GM18873 (cell line): ENCODE data around the gene B9D2.
A peak's percentile ranks its signal among the peaks of the same experiment; 100 is the strongest.
"Not testable (repeated sequence)": the region's sequence is repeated elsewhere in the genome, so short reads cannot be mapped to it uniquely, and the experiment has no call there.

Experiments
- ATAC-seq: cut with Tn5 transposase; IDR thresholded peaks from one replicate; pipeline ENCODE4 v1.9.1; 2021; ENCODE audit warnings: mild to moderate bottlenecking, moderate library complexity, moderate number of reproducible peaks; ENCODE audit not compliant: unreplicated experiment, low FRiP score

B9D2 gene, protein sequence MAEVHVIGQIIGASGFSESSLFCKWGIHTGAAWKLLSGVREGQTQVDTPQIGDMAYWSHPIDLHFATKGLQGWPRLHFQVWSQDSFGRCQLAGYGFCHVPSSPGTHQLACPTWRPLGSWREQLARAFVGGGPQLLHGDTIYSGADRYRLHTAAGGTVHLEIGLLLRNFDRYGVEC

DNA sequence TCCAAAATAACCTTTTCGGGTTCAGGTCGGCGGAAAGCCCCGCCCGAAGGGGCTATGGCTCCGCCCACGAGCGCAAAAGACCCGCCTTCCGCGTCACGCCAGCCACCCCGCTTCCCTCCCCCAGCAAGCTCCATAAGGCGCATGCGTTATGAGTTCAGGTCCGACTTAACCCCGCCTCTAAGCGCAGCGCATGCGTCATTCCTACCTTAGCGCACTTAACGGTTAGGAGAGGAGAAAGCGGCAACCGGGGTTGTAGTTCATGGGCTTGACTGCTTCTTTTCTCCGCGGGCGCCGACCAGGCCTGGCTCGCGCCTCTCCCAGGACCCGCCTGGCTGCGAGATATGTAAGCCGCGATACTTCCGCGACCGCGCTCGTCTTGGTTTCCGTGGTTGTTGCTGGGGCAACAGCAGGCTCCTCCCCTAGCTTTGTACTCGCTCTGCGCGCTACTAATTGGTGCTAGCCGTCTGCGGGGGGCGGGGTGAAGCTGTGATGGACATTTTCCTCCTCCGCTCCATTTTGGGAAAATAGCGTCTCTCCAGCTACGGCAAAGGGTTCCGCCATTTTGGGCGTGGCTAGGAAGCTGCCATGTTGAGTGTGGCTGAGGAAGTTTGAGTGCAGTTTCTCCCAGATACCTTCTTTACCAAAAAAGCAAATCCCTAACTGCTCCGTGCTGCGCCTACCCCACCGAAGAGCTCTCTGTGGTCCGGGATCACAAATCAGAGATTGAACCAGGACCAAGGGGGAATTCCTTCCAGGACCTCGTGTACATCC lies at the start of gene B9D2:
B9D2 (minus strand) TSS at position 397 of the 771 bp plus-strand sequence. CDS start 630 bp downstream, outside the sequence.
- ATAC-seq, result peak; percentile 75

DNA sequence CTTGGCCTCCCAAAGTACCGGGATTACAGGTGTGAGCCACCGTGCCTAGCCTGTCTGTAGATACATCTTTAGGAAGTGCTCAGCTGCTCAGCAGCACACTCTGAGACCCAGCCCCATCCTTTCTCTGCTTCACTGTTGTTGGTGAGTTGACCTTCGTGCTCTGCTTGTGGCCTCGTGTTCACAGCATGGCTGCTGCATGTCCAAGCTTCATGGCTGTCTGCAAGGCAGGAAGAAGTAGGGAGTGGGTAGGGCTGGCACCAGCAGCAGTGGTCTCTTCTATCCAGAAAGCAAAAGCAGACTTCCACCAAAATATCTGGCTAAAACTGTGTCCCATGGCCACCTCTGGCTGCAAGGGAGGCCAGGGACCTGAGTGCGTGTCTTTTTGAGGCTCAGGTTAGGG lies 49.0 kb upstream of the B9D2 start:
- no peak for ATAC-seq

DNA sequence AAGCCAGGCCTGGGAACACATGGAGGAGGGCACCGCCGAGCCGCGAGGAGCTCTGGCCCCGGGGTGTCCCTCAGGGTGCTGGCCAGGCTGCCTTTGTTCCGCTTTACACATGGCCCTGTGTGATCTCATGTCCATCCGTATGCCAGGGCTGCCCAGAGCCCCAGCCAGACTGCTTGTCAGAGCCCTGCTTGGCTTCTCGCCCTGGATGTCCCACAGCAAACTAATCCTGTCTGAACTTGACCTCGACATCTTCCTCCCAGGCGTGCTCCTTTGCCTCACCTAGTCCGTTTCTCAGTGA lies 48.0 kb upstream of the B9D2 start:
- ATAC-seq, result no peak

GRCh38 chr19:41411100-41411967 lies 47.4 kb upstream of the B9D2 start:
- ATAC-seq, result no peak

GRCh38 chr19:41410336-41411054 lies 46.5 kb upstream of the B9D2 start:
- ATAC-seq, result no peak

- ATAC-seq, result no peak
Measured at GRCh38 chr19:41409288-41409687, 45.3 kb upstream of the B9D2 start.

- not testable (repeated sequence) for ATAC-seq
Measured at GRCh38 chr19:41408846-41409245, 44.9 kb upstream of the B9D2 start.

- no peak for ATAC-seq
Measured at GRCh38 chr19:41408256-41408655, 44.3 kb upstream of the B9D2 start.

DNA sequence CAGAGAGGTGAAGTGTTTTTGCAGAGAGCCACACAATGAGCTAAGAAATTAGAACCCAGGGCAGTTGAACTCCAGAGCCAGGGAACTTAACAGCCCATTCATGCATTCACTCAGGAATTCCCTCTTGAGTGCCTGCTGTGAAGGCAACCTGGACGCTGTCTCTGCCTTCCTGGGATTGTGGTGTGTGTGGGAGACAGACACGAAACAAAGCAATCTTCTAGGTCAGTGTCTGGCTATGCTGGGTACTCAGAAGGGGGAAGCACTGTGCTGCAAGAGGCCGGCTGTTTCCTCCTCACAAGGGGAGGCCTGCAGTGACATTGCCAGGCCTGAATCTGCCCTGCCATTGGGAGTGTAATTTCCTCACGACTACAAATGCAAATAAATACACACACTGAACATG lies 43.3 kb upstream of the B9D2 start:
- ATAC-seq, result no peak

GRCh38 chr19:41405776-41406175 lies 41.8 kb upstream of the B9D2 start:
- ATAC-seq, result no peak

DNA sequence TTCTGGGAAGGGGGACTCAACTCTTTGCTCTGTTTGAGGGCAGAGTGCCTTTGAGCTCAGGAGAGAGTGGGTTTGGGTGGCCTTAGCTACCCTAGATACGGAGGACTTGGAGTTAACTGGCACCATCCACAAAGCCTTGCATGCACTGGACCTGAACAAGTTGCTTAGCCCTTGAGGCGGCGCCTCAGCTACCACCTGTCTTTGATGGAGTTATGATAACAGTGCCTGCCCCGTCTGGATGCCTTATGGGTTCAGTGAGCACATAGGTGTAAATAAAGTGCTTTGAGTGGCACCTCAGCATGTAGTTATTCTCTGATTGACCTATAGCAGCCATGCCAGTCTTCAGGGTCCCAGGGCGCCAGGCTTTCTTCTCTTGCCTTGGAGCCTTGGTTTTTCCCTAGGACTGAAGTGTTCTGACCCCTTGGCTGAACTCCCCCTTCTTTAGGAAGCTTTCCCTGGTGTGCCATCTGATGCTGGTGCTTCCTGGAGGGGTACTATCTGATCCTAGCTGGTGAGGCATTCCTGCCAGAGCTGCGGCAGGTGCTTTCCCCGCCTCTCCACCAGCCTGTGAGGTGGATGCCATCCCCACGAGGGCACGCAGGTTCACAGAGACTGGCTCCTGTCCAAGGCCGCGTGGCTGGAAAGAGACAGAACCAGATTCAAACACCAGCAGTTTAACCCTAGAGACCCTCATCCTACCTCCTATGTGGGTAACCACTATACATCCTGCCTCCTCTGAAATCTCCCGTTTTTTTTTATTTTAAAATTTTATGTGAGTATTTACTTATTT lies 39.4 kb upstream of the B9D2 start:
- no peak for ATAC-seq

GRCh38 chr19:41402010-41402409 lies 38.1 kb upstream of the B9D2 start:
- ATAC-seq, result no peak

- no peak for ATAC-seq
Measured at GRCh38 chr19:41401483-41401882, 37.5 kb upstream of the B9D2 start.

- ATAC-seq, result no peak
Measured at GRCh38 chr19:41399525-41399924, 35.6 kb upstream of the B9D2 start.

- no peak for ATAC-seq
Measured at GRCh38 chr19:41399091-41399490, 35.1 kb upstream of the B9D2 start.

- ATAC-seq, result no peak
Measured at GRCh38 chr19:41398598-41398997, 34.6 kb upstream of the B9D2 start.

DNA sequence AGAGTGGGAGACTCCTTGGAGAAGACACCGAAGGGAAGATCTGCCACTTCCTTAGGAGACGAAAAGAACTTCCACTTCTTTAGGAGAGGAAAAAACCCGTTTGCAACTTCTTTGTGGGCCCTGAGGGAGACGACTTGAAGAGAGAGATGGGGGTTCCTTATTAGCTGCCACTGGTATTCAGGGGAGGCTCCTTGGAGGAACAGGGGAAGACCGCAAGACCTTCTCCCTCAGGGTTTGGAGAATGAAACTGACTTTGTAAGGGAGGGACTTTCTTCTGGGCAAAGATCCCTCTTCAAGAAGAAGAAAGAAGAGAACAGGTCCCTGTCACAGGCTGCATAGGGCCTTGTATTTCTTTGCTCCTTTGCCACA lies 34.1 kb upstream of the B9D2 start:
- no peak for ATAC-seq

DNA sequence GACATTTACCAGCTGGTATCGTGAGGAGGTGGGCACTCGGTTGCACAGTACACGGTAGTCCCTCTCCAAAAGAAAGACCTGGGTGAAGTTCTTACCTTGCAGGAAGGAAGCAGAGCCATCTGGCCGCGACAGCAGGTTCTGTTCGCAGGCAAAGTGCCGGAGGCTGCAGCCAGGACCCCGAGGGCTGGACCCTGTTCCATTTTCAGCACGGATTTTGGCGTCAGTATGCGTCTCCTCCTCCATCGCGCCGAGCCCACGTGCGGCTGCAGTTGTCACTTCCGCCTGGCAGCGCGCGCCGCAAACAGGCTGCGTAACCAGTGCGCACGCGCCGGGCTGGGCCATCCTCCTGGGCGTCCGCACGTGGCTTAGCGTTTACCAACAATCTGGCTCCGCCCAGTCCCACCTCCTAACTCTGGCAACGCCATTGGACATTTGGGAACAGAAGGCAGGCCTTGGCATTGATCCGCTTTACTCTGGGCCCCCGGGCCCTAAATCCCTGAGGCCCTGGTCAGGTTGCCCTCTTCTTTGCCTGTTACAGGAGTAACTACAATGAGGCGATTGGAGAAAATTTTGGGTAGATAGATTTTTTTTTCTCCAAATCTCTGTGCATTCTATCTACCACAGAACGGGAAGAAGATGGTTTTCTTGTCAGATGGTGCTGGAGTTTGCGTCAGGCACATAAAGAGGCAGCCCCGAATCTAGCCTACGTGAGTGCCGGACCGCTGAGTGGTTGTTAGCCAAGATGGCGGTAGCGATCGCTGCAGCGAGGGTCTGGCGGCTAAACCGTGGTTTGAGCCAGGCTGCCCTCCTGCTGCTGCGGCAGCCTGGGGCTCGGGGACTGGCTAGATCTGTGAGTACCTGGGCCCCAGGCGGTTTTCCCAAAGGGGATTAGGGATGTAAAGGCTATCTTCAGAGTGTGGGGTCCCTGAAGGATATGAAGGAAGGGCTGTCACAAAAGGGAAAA lies 33.4 kb upstream of the B9D2 start, which contains the start of the genes BCKDHA and EXOSC5:
BCKDHA (plus strand) TSS at position 733 of the 964 bp plus-strand sequence; CDS start at position 743, 10 bp downstream.
EXOSC5 (minus strand) TSS at position 274 of the 964 bp plus-strand sequence; CDS start at position 243, 31 bp downstream.
- peak; percentile 85 for ATAC-seq

GRCh38 chr19:41395355-41395754 lies 31.4 kb upstream of the B9D2 start:
- ATAC-seq, result no peak
